OCI-M1 (cell line): ENCODE results near the gene TAP1.

ENCODE experiments used
- DNase-seq: peaks from one replicate; lab custom pipeline; 2025; lab: John Stamatoyannopoulos, UW

TAP1 gene

GRCh38 chr6:32803416-32803815 lies 50.1 kb downstream of the TAP1 start:
- peak; percentile 55 for DNase-seq

DNA sequence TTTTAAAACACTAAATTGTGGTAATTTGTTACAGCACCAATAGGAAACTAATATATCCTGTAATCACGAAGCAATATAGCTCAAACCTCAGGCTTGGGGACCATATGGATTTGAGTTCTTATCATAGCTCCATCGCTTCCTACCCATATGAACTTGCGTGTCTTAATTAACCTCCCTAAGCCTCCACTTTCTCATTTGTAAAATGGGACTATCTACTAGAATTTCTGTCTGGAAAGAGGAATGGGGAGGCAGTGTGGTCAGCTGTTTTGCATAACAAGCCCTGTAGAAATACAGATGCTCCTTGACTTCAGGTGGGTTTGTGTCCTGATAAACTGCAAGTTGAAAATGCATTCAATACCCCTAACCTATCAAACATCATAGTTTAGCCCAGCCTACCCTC lies 53.8 kb downstream of the TAP1 start:
- no peak for DNase-seq

GRCh38 chr6:32799168-32799567 lies 54.3 kb downstream of the TAP1 start:
- DNase-seq = peak; percentile 30

DNA sequence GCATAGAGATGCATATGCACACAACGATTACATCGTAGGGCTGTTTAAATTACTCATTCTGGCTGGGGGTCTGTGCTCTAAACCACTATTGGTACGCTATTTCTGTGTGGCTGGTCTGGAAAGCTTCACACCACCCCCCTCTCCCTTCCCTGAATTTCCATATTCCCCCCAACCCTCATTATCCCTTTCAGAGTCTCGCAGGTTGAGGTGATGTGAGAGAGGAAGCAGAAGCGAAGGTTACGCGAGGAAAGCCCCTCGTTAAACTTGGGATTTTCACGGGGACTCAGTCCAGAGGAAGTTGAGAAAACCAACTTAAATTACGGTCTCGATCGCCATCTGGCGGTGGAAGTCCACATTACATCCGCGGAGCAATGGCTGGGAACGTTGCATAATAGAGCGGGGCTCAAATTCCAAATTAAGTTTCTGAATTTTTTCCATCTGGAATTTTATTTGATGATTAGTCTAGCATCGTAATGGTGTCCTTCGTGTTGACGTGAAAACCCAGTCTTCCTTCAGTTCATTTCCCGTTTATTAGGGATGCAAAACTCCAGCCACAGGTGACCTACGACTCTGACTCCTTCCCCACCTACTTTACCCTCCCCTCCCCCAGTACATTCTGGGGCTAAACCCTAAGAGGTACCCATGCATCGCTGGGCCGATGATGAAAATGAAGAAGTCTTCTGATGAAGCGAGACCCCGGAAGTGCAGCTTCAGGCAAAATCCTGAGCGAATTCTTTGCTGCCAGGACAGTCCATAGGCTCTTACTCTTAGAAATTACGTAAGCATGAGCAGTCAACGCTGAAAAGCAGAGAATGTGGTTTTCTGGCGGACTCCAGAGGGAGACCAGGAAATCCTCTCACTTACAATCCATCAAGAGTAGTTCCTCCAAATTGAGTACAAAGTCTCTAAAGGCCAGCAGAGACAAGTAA lies 56.4 kb downstream of the TAP1 start:
- DNase-seq = peak; percentile 89
